HG03432 (cell line): Measurements from ENCODE around the gene FILIP1.

Experiments
- ATAC-seq: cut with Tn5 transposase; IDR thresholded peaks from one replicate; pipeline ENCODE4 v1.9.1; 2021; ENCODE audit warnings: mild to moderate bottlenecking, moderate library complexity; ENCODE audit not compliant: unreplicated experiment

Gene FILIP1

GRCh38 chr6:75278474-75279077, 215.0 kb downstream of the FILIP1 start:
- no peak for ATAC-seq

DNA sequence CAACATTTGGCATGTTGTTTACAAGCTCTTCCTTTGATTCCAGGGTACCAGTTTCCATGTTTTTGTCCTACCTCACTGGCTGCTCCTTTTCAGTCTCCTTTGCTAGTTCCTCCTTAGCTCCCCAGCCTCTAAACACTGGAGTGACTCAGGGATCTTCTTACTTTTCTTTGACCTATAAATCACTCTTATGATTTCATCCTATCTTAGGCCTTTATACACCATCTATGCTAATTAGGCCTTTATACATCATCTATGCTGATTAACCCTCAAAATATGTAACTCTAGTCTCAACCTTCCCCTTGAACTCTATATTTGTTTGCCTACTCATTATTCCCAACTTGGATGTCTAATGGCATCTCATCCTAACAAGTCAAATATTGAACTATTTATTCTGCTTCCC, 218.5 kb downstream of the FILIP1 start:
- ATAC-seq: no peak

- ATAC-seq: no peak
These were observed 220.6 kb downstream of the FILIP1 start for GRCh38 chr6:75273009-75273408.

GRCh38 chr6:75272145-75272840, 221.3 kb downstream of the FILIP1 start:
- ATAC-seq: no peak

DNA sequence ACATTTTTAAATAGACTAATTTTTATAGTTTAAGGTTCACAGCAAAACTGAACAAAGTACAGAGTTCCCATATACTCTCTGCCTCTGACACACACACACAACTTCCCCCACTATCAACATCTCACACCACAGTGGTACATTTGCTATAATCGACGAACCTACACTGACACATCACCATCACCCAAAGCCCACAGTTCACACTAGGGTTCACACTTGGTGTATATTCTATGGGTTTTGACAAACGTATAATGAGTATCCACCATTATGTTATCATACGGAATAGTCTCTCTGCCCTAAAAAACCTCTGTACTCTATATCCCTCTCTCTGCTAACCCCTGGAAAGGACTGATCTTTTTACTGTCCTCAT, 224.6 kb downstream of the FILIP1 start:
- ATAC-seq: no peak

DNA sequence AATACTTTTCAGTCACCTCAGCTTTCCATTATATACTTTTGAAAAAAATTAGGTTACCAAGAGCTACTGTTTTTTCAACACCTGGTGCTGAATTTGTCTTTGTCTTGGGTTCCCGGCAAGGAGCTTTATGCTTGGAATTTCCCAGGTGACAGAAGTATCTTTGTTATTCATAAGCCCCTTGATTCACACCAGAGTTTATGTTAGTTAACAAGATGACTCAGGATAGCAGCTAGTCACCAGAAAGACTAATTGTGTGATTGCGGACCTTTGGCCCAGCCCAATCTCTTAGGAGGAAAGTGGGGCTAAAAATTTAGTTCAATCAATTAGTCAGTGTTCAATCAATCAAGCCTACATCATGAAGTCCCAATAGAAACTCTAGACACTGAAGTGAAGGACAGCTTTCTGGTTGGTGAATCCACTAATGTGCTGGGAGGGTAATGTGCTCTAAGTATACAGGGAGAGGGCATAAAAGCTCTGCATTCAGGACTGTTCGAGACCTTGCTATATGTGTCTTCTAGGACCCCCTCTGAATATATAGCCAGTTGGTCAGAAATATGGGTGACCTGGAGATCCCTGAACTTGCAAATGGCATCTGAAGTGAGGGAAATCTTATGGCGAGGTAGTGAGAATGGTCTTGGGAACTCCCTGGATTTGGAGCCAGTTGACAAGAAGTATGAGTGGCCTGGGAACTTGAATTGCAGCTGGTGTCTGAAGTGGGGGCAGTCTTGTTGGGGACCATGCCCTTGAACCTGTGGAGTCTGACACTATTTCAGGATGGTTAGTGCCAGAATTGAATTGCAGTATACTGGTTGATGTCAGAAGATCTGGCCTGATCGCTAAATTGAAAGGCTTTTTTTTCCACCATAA, 225.2 kb downstream of the FILIP1 start:
- no peak for ATAC-seq

DNA sequence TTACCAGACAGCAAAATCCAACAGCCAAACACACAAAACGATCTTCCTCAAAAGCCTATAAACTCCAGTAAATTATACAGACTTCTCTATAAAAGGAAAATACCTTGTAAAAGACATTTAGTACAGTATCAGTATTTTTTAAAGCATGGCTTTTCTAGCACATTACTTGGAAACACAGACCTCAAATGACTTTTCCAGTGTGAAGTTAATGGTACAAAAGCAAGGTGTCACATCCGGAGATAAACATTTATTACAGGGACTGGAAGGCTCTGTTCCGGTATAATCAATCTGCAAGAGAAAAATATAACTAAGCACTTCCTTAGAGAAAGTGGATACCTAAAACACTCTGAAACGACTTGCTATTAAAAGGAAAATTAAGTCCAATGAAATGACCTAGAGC, 226.1 kb downstream of the FILIP1 start:
- ATAC-seq: no peak

- ATAC-seq: peak; percentile 77
These were observed 226.8 kb downstream of the FILIP1 start for GRCh38 chr6:75266716-75267291.

- no peak for ATAC-seq
These were observed 230.2 kb downstream of the FILIP1 start for GRCh38 chr6:75263401-75263750.

- ATAC-seq: no peak
These were observed 230.7 kb downstream of the FILIP1 start for GRCh38 chr6:75262716-75263400.

GRCh38 chr6:75261299-75261698, 232.3 kb downstream of the FILIP1 start:
- ATAC-seq: no peak

DNA sequence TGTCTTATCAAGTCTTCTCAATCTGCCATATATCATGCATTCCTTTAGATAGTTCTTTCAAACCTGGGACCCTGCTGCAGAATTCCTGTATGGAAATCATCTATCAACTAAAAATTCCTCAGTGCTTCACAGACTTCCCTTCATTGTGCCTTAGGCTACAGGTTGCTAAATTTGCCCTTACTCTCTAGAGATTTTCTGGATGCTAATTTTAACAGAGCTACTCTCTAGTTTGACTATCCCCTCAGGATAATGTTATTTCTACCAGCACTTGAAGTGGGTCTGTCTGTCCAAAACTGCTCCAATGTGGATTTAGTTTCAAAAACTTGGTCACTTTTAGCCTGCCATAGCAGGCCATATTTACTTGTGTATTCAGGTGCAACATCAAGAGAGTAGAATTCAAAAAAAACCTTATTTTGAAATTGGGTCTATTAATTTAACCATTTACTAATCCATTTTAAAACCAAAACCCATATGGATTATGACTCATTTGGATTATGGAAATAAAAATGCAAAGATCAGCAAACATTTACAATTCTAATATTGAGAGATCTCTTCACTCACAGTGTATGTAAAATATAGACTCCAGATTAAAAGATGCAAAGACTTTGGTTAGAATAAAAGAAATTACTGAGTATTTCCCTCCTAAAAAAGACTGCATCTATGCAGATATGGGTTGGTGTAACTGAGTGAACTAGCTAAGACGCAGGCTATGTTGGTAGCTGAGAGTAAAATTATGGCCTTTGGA, 236.1 kb downstream of the FILIP1 start:
- ATAC-seq: no peak

- ATAC-seq: no peak
These were observed 243.0 kb downstream of the FILIP1 start for GRCh38 chr6:75250552-75250951.

- ATAC-seq: no peak
These were observed 243.8 kb downstream of the FILIP1 start for GRCh38 chr6:75249837-75250236.

DNA sequence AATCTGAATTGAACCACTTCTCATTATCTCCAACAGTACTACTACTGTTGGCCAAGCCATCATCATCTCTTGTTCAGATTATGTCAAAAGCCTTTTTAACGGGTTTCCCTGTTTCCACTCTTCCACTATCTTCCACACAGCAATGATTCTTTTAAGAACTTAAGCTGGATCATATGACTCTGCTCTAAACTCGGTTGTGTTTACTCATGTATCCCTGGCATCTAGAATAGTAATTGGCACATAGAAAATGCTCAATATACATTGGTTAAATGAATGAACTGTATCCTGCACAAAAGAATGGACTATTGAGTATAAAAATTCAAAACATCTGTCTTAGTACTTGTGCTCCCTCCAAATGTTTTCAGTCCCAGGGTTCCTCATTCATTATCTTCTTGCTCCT, 247.2 kb downstream of the FILIP1 start:
- no peak for ATAC-seq

DNA sequence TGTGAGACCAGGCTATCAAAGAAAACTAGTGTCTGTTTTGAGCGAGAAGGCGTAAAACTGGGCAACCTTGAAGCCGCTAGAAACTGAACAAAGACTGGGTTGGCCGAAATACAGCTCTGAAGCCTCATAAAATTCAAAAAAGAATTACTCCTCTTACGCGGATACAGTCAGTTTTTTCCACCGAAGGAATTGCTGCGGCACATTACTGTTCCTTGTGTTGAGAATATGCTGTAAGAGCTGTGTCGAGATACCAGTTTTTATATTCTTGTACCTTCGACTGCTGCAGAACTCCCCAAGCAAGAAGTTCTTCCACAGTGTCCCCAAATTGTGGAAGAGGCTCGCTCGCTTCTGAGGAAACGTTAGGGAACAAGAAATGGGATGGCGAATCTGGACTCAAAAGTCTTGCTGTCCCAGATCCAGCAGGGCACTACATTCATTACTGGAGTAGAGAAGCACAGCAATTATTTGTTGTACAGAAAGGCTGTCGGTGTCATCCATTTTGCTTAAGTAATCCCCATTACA, 249.5 kb downstream of the FILIP1 start:
- peak; percentile 16 for ATAC-seq

DNA sequence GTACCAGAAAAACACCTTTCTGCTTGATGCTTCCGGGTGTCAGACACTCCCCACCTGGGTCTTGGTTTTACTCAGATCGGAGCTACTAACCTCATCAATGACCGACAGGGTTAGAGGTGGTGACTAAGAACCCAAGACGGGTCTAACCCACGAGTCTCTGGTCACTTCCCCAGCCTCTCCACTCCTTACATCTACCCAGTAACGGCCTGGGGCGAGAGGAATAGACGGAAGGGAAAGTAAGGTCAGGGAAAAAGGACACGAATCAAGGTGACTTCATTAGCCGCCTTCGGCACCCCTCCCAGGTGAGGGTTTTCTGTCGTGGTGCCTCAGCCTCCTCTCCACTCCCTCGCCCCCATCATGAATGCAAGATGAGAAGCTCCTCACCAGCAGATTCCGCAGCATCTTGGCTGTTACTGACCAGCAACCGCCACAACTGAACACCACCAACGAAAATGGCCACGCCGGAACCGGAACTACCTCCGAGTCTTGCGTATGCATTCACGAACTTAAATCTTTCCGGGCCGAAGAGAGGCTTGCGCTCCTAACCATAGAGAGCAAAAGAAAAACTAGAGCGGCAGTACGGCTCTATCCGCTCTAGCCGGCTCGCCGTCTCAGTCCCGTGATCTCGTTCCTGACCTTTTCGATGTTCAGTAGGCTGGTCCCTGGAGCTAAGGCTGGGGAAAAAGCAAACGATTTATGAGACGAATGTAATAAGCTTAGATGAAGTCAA, 250.1 kb downstream of the FILIP1 start, which contains the start of gene COX7A2:
Gene COX7A2 (minus strand): TSS at position 469 of the 730 bp plus-strand sequence. CDS start 67 bp downstream, at position 402.
- ATAC-seq: peak; percentile 96
